ENCODE results near the gene DIAPH3.

The DIAPH3 gene

GRCh38 chr13:59691501-59692066 is 472.1 kb downstream of the DIAPH3 start:
- DNase-seq (ENCODE audit: low spot score), result no peak
- no peak for TF ChIP-seq CTCF (conservative IDR thresholded peaks at IDR 0.05; ENCODE audit: low read depth)
- ChIA-PET POLR2A (ENCODE audit: low non-redundant PET) (no interaction called here), CTCF (interaction anchor here (1.3 kb wide), 1 partner anchor 21 kb away, joined by 5 read pairs; no protein-coding TSS in a partner anchor)
- H3K27ac ChIP-seq, result no peak overlapping the region

DNA sequence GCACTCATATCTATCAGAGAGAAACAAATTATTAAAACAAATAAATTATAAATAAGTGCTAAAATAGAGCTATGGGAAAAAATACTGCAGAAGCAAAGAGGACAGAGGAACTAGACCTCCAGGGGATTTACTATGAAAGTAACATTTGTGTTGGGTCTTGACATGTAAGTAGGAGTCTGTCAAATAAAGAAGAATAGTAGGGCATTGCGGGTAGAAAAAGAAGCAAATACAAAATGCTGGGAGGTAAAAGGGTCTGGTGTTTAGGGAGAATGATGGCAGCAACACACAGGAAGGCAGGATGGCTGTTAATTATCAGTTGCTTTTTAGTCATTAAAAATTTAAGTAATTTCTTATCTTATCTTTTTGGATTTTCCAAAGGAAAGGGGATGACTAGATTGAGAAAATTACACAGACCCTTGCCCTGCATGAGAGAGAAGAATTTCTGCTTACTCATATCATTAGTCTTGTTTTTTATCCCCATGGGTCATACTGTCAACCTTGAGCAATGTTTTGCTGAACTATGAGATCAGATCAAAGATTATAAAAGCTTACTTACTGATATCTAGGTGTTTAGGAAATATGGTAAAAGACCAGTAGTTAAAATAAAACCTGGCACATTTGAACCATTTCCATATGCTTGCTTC is 472.7 kb downstream of the DIAPH3 start:
- no peak for DNase-seq (ENCODE audit: low spot score)
- TF ChIP-seq CTCF (conservative IDR thresholded peaks at IDR 0.05; ENCODE audit: low read depth), result no peak
- ChIA-PET CTCF (interaction anchor here (0.6 to 1.3 kb wide), 2 partner anchors 21 to 695 kb away, joined by 3 to 5 read pairs; no protein-coding TSS in a partner anchor), POLR2A (ENCODE audit: low non-redundant PET) (no interaction called here)
- no peak overlapping the region for H3K27ac ChIP-seq

DNA sequence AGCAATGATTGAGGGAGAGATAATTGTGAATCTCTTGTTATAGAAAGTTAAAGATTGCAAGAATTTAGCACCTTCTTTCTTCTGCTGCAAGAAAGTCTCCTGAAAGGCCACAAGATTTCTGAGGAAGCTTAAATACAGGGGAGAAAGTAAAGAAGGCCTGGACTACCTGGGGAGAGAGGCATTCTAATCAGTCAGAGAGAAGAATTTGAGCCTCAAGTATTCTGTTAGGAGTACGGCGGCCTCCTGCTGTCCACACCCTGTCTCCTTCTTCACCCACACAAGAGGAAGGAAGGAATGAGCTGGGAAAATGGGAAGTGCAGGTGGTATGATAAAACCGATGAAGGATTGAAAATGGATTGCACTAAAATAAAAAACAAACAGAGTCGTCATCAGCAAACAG is 474.7 kb downstream of the DIAPH3 start:
- ChIA-PET CTCF (interaction anchor here (0.6 kb wide), 1 partner anchor 68 kb away, joined by 3 read pairs; no protein-coding TSS in a partner anchor), POLR2A (ENCODE audit: low non-redundant PET) (no interaction called here)
- no peak for TF ChIP-seq CTCF (conservative IDR thresholded peaks at IDR 0.05; ENCODE audit: low read depth)
- no peak overlapping the region for H3K27ac ChIP-seq
- DNase-seq (ENCODE audit: low spot score), result no peak

- ChIA-PET CTCF (no interaction called here), POLR2A (ENCODE audit: low non-redundant PET) (no interaction called here)
- TF ChIP-seq CTCF (conservative IDR thresholded peaks at IDR 0.05; ENCODE audit: low read depth), result no peak
- H3K27ac ChIP-seq, result no peak overlapping the region
- no peak for DNase-seq (ENCODE audit: low spot score)
These were observed 476.8 kb downstream of the DIAPH3 start for GRCh38 chr13:59686798-59687394.

DNA sequence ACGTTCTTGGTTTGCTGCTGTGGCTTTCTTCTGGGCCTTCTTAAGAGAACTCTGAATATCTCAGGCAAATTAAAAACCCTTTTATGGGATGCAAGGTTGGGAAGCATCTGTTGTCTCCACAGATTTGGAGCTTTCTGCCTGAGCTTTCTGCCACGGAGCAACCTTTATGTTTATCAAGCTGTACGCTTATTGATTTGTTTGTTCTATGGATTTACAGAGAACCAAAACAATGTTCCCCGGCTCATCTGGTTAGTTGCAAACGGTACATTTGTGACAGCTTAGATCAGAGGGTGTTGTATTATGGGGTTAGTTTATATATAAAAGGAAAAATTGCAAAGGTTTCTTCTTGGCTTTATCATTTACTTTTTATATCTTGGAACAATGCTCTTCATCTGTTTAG is 479.6 kb downstream of the DIAPH3 start:
- H3K27ac ChIP-seq, result no peak overlapping the region
- ChIA-PET POLR2A (ENCODE audit: low non-redundant PET) (no interaction called here), CTCF (interaction anchor here (0.6 to 0.7 kb wide), 2 partner anchors 37 to 422 kb away, joined by 3 to 4 read pairs; no protein-coding TSS in a partner anchor)
- TF ChIP-seq CTCF (conservative IDR thresholded peaks at IDR 0.05; ENCODE audit: low read depth), result no peak
- DNase-seq (ENCODE audit: low spot score), result no peak

DNA sequence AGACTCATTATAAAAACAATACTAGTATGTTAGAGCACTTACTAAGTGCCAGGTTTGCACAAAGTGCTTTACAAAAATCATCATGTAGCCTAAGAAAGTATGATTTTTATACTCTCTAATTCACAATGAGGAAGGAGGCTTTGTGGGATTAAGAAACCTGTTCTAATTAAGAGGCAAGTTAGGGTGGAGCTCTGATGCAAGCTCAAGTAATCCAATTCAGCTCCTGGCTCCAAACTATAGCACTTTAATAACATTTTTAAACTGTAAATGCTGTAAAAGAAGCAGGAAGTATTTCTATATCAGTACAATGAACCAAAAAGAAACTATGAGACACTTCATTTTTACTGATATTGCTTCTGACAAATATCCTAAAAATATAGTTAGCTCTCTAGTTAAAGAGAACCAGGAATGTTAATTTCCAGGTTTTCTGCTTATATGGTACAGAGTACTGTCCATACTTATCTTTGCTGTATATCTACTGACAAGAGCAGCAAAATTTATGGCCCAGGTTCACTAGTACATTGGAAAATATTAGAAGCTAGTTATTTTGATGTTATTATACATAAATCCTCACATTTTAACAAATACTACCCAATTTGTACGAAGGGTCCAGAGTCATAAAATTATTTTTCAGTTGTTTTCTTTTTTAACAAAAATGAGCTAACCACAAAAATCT is 482.0 kb downstream of the DIAPH3 start:
- ChIA-PET POLR2A (ENCODE audit: low non-redundant PET) (no interaction called here), CTCF (interaction anchor here (0.6 to 0.8 kb wide), 3 partner anchors 10 to 545 kb away, joined by 3 read pairs; no protein-coding TSS in a partner anchor)
- no peak for DNase-seq (ENCODE audit: low spot score)
- no peak overlapping the region for H3K27ac ChIP-seq
- no peak for TF ChIP-seq CTCF (conservative IDR thresholded peaks at IDR 0.05; ENCODE audit: low read depth)

Measured in RWPE1 (cell line).